GM12865 (cell line): ENCODE results near the gene NRTN.
A peak's percentile ranks its signal among the peaks of the same experiment; 100 is the strongest.

ENCODE experiments used
- DNase-seq: peaks from one replicate; pipeline ENCODE4 v3.0.0; 2010; ENCODE audit warnings: low read depth
- H3K4me3 ChIP-seq: 2 replicates; pipeline ENCODE4 v1.5.1; 2011; ENCODE audit warnings: mild to moderate bottlenecking, low read depth, low read length, control low read depth
- CTCF ChIP-seq: IDR thresholded peaks from 2 replicates; pipeline ENCODE4 v1.5.1; 2011; ENCODE audit warnings: low read length, control low read depth, low read depth, inconsistent platforms; ENCODE audit not compliant: insufficient read depth; ENCODE audit errors: missing control alignments

The NRTN gene

DNA sequence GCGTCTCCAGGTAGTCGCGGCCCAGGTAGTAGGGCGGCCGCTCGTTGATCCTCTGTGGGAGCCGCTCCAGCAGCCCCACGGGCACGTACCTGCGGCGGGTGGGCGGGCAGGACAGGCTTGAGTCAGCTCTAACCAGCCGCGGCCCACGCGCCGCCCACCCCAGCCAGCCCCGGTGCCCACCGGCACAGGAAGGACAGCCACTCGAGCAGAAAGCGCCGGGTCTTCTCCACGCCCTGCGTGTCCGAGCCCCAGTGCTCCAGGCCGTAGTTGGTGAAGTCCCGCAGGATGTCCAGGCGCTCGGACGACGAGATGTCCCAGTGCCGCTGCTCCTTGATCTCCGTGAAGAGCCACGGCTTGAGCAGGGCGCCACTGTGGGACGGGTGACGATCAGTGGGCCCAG lies 19.4 kb upstream of the NRTN start:
- DNase-seq, result no peak
- no peak overlapping the region for H3K4me3 ChIP-seq
- no peak for TF ChIP-seq CTCF

DNA sequence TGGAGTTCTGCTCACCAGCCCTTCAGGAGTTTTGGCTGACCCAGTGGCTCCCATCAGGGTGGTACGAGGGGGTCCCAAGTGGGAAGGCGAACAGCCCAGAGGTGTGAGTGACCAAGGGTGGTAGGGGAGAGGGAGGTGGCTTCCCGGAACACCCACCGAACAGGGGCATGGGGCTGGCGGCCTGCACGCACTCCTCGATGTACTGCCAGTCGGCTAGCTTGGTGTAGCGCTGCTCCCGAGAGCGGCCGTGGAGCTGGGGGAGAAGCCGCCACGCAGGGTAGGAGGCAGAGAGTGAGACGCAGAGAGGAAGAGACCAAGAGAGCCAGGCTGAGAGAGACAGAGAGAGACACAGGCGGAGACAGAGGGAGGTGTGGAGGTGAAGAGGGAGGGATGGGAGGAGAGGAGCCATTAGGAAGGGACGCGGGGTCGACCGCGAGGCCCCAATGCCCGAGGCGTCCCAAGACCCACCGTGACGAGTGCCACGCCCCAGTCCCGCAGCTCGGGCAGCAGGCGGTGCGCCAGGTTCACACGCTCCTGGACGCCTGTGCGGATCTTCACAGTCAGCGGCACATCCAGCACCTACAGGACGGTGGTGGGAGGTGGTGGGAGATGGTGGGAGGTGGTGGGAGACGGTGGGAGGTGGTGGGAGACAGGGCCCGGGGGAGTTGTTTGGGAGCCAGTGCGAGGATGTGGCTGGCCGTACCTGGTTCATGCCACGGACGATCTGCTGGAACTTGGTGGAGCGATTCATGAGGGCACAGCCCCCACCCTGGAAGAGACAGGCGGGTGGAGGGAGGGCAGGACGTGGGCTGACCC lies 18.1 kb upstream of the NRTN start:
- no peak for TF ChIP-seq CTCF
- H3K4me3 ChIP-seq, result no peak overlapping the region
- no peak for DNase-seq

DNA sequence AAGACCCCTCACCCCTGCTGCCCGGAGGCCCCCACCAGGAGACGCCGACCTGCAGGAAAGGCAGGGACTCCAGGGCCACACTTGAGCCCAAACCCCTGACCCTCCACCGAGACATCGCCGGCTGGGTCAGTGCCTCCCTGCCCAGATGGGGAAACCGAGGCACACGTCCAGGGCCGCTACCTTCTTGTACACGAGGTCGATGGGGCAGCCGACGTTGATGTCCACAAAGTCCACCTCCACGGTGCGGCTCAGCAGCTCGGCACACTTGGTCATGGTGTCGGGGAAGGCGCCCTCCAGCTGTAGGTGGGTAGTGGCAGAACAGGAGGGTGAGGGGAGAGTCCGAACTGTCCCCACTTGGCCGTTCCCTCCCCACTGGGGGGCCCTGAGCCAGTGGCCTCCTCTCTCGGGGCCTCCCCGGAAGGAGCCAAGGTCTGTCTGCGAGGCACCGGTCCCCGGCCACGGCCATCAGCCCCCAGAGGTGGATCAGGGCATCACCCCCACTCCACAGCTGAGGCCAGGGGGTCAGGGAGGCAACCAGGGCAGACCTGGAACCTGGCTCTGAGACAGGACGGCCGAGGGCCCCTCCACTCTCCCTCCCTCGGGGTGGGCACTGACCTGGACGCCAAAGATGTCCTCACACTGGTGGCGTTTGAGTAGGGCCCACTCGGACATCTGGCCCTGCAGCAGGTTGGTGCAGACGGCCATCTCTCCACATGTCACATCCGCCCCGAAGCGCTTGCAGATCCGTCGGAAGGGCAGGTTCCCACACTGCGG lies 17.3 kb upstream of the NRTN start:
- no peak overlapping the region for H3K4me3 ChIP-seq
- DNase-seq, result no peak
- TF ChIP-seq CTCF, result no peak

GRCh38 chr19:5788422-5788821 lies 16.4 kb upstream of the NRTN start:
- no peak for DNase-seq
- no peak for TF ChIP-seq CTCF
- H3K4me3 ChIP-seq, result no peak overlapping the region

- TF ChIP-seq CTCF, result no peak
These were observed 15.5 kb upstream of the NRTN start for GRCh38 chr19:5789351-5789761.

GRCh38 chr19:5789886-5790558 lies 14.8 kb upstream of the NRTN start:
- peak overlapping the region; percentile 61 for H3K4me3 ChIP-seq
- no peak for TF ChIP-seq CTCF
- no peak for DNase-seq

More at GRCh38 chr19:5789351-5789761, 15.5 kb upstream of the NRTN start:
- DNase-seq, result no peak
- no peak overlapping the region for H3K4me3 ChIP-seq
